Stimulated activated CD4-positive, alpha-beta T cell treated with anti-CD3 and anti-CD28 coated beads, Interleukin-2, amount 100 ng/mL, for 24 hours (primary cell): ENCODE data around the gene P2RX7.
A peak's percentile ranks its signal among the peaks of the same experiment; 100 is the strongest.
"Not testable (repeated sequence)": the region's sequence is repeated elsewhere in the genome, so short reads cannot be mapped to it uniquely, and the experiment has no call there.

Experiments
- DNase-seq, 2 donors: peaks; one replicate each; pipeline ENCODE4 v3.0.0-alpha.2; 2020

P2RX7 gene

DNA sequence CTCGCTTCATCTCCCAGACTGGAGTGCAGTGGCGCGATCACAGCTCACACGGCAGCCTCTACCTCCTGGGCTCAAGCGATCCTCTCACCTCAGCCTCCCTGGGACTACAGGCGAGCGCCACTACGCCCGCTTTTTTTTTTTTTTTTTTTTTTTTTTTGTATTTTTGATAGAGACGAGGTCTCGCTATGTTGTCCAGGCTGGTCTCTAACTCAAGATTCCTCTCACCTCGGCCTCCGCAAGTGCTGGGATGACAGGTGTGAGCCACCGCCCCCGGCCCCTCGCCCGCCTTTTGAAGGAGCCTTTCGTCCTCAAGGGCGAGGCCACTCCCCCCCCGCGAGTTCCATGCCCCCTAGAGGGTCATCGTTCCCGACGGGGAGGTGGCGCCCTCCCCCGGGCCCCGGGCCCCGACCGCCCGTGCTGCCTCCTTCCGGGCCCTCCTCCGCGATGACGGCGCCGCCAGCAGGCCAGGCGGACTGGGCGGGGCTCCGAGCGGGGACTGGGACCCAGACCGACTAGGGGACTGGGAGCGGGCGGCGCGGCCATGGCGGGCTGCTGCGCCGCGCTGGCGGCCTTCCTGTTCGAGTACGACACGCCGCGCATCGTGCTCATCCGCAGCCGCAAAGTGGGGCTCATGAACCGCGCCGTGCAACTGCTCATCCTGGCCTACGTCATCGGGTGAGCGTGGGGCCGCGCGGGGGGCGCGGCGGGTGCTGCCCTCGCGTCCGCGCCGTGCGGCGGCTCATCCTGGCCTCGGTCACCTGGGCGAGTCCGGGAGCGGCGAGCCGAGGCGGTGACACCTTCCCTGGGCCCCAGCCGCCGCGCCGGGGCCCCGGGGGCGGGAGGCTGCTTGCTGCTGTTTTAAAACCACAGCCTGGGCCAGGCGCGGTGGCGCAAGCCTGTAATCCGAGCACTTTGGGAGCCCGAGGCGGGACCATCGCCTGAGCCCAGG lies 77.2 kb downstream of the P2RX7 start, which contains the start of gene P2RX4:
Gene P2RX4, plus strand, starts transcription at position 506 of the 949 bp plus-strand sequence. Its CDS starts 36 bp downstream, at position 542.
- peak; percentile 80 to 92 for DNase-seq

DNA sequence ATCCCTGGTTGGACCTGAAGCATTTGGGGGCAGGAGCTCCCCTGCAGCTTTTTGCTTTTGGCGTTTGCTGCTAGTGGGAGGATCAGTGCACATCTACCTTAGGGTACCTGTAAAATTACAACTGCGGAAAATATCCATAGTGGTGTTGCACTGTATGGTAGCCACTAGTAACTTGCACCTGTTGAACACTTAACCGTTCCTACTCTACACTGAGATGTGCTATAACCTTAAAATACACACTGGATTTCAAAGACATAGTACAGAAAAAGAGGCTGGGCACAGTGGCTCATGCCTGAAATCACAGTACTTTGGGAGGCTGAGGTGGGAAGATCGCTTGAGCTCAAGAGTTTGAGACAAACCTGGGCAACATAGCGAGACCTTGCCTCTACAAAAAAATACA lies 80.2 kb downstream of the P2RX7 start:
- no peak for DNase-seq

DNA sequence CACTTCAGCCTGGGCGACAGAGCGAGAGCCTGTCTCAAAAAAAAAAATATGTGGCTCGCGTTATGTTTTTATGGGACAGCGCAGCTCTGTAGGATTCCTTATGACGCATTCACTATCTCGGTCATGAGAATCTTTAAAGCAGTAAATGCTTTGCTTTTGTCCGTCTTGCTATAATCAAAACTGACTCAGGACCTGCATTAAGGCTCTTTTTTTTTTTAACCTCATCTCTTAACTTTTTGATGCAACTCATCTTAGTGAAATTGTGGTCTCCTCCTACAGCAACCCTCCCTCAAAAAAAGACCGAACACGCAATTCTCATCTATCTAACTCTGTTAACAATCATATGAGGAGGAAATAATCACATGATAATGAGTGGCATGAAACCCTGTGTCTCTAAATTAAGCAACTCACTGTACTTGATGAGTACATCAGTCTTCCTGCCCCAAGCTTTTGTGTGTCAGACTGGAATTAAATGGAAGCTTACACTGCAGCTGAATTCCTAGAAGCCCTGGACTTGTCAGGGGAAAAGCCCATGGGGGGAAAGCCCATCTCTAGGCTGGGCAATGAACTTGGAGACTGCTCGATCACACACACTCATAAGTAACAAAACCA lies 81.6 kb downstream of the P2RX7 start:
- DNase-seq: peak in 1 of 2 donors; percentile 37

DNA sequence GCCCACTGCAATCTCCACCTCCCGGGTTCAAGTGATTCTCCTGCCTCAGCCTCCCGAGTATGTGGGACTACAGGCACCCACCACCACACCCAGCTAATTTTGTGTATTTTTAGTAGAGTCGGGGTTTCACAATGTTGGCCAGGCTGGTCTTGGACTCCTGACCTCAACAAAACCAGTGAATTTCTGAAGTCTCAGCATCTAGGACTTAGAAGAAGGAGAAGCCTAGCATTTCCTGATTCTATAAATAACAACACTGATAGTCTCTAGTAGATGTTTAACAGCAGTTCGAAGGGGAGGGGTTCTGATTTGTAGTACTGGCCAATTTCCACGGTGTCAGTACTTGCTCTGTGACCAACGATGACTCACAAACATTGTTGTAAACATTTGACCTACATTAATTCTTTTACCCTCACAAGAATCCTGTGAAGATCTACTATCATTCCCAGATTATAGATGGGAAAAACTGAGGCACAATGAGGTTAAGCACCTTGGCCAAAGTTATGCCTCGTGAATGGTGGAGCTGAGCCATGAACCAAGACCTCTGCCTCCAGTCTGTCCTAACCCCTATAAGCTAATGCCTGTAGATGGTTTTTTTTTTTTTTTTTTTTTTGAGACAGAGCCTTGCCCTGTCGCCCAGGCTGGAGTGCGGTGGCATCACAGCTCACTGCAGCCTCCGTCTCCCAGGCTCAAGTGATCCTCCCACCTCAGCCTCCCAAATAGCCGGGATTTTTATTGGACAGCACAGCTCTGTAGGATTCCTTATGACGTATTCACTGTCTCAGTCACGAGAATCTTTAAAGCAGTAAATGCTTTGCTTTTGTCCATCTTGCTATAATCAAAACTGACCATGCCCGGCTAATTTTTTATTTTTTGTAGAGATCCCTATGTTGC lies 82.4 kb downstream of the P2RX7 start:
- DNase-seq: no peak

DNA sequence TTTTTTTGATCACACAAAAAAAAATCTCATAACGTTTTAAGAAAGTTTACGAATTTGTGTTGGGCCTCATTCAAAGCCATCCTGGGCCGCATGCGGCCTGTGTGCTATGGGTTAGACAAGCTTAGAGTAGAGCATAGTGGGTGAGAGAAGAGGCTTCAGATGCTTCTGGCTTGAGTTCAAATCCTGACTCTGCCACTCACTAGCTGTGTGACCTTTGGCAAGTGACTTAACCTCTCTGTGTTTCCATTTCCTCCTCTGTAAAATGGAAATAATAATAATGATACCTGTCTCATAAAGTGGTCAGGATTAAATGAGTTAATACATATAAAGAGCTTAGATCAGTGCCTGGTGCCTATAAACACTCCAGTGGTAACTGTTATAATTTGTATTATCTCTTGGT lies 83.4 kb downstream of the P2RX7 start:
- no peak for DNase-seq

DNA sequence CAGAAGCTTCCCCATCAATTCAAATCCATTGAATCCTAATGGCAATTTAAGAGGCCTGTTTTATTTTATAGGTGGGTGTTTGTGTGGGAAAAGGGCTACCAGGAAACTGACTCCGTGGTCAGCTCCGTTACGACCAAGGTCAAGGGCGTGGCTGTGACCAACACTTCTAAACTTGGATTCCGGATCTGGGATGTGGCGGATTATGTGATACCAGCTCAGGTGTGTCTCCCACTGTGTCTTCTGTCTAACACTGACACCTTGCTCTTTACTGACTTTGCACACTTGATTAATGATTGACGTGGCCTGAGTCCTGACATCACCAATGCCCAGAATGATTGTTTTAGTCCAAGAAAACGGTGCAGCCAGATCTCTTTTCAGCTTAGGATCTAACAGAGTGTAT lies 84.4 kb downstream of the P2RX7 start:
- DNase-seq: no peak

DNA sequence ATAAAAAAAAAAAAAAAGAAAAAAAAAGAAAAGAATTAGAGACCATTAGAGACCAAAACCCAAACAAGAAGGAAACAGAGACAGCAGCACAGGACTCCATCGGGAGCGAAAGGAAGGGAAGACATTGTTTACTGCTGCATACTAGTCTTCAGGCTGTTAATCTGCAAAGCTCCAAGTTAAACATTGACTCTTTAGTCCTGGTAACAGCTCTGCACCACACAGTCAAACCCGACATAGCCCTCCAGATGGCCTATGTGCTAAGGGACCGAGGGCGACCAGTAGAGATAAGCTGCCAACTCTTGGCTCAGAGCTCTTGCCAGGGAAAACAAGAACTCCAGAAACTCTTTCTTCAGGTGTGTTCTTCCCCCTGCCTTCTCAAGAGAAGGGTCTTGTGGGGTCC lies 85.1 kb downstream of the P2RX7 start:
- DNase-seq: no peak

DNA sequence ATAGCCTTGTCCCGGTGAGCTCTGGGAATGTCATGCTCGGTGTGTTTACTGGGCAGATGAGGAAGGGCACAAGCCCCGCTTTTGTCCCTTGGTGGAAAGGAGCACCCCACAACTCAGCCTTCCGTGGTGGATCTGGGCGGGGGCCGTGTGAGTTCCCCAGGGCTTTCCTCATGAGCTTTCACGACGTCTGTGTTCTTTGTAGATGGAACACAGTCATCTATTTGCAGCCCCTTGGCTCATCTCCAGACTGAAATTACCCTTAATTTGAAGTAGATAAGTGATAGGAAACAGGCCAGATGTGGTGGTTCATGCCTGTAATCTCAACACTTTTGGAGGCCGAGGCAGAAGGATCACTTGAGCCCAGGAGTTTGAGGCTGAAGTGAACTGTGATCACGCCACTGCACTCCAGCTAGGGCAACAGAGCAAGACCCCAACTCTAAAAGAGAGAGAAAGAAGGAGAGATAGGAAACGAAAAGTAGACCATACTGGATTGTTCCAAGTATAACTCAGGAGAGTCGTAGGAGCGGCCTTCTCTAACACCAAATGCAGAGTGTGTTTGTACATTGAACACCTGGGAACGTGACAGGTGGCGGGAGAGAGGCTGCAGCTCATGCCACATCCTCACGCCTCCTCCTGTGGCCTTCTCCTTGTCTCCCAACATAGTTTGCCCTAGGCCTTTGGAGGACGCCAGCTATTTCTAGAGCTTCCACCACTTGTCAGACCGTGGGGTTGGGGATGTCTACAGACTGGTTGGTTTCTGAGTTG lies 86.1 kb downstream of the P2RX7 start:
- no peak for DNase-seq

DNA sequence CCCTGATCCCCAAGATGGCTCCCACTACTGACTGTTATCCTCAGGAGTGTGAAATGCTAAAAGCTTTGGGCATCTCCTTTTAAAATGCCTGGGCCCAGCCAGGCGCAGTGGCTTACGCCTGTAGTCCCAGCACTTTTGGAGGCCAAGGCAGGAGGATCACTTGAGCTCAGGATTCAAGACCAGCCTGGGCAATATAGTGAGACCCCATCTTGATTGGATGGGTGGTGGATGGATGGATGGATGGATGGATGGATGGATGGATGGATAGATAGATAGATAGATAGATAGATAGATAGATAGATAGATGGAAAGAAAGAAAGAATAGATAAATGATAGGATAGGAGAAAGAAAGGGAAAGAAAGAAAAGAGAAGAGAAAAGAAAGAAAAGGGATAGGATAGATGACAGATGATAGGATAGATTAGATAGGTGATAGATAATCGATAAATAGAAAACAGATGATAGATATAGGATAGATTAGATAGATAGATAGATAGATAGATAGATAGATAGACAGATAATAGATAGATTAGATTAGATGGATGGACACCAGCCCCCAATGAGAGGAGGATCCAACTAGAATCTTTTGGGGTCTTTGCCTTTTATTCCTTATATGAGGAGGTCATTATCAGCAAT lies 86.8 kb downstream of the P2RX7 start:
- no peak for DNase-seq

DNA sequence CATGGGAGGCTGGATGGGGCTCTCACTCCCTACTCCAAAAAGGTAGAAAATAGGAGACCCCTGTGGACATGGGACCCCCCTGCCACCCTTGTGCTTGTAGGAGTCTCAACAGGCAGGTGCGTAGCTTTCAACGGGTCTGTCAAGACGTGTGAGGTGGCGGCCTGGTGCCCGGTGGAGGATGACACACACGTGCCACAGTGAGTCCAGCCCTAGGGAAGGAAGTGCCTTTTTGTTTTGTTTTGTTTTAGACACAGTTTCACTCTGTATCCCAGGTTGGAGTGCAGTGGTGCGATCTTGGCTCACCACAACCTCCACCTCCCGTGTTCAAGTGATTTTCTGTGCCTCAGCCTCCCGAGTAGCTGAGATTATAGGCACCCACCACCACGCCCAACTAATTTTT lies 90.2 kb downstream of the P2RX7 start:
- no peak for DNase-seq

DNA sequence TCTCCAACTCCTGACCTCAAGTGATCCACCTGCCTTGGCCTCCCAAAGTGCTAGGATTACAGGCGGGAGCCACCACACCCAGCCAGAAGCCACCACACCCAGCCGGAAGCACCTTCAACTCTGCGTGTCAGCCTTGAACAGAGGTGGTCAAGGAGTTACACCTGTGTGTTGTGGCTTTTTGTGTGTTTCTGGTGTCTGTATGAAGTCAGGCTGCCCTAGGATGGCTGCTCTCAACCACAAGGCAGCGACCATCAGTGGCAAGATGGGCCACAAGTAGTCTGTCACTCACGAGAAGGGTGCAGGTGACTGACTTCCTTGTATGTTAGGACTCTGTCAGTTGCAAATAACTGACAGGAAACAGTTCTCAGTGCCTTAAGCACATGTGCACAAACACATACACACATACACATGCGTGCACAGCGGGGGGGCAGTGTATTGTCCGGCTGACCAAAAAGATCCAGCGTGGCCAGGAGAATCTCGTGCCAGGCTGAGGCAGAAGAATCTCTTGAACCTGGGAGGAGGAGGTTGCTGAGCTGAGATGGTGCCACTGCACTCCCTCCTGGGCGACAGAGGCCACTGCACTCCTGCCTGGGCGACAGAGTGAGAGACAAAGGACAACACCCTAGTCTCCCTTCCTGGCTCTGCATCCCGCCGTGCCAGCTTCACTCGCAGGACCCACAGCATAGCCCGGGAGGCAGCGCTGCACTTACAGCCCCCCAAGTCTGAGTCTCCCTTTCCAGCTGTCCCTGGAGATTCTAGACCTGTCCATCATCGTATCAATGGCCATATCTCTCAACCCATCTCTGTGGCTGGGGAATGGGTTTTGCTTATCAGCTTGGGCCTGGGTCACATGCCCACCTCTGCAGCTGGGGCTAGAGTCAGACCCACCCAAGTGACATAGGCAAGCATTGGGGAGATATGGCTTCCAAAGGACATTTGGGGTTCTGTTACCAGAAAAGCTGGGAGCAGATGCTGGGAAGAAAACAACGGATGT lies 90.9 kb downstream of the P2RX7 start:
- DNase-seq: peak; percentile 44 to 49

DNA sequence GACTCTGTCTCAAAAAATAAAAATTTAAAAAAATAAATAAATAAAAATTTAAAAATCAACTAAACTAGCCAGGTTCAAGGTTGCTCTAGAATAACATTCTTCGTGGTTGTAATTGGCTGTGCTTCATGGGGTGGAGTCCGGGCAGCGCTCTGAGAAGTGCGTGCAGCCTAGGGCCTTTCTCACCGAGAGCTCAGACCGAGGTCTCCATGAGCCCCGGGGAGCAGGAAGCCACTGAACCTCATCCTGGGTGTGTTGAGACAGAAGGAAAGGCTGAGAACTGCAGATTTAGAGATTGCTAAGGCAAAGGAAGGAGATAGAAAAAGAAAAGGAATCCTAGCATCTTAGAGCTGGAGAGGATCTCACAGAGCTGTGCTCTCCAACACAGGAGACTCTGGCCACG lies 91.9 kb downstream of the P2RX7 start:
- DNase-seq: peak; percentile 34 to 38

DNA sequence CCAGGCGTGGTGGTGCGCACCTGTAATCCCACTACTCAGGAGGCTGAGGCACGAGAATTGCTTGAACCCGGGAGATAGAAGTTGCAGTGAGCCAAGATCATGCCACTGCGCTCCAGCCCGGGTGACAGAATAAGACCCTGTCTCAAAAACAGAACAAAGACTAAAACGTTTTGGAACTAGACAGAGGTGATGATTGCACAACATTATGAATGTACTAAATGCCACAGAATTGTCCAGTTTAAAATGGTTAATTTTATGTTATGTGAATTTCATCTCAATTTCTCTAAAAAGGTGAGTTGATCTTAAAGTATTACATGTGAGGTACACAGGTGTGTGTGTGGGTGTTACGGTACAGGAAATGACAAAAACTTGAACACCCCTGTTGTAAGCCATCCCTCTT lies 93.7 kb downstream of the P2RX7 start:
- no peak for DNase-seq

DNA sequence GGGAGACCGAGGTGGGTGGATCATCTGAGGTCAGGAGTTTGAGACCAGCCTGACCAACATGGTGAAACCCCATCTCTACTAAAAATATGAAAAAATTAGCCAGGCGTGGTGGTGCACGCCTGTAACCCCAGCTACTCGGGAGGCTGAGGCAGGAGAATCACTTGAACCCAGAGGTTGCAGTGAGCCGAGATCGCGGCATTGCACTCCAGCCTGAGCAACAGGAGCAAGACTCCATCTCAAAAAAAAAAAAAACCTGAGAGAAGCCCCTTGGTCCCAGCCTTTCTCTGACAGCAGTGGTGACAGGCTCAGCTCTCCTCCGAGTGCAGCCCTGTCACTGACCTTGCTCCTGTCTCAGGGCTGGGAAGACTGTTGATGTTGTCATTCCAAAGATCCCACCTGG lies 94.2 kb downstream of the P2RX7 start:
- not testable (repeated sequence) for DNase-seq

DNA sequence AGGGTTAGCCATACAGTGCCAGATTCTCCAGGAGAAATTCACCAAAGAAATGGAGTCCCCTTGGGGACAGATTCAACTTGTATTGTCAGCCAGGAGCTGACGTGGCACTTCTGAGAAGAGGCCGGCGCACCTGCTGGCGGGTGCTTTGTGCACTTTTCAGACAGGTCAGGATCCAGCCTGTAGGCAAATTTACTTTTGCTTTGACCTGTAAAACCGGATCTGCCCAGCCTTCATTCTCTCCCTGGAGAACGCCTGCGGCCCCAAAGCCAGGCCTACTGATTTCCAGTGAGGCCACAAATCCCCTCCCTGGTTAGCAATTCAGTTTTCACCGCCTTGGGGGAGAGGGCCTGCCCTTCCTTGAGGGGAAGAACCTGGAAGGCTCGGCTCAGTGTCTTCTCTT lies 94.6 kb downstream of the P2RX7 start:
- DNase-seq: no peak

DNA sequence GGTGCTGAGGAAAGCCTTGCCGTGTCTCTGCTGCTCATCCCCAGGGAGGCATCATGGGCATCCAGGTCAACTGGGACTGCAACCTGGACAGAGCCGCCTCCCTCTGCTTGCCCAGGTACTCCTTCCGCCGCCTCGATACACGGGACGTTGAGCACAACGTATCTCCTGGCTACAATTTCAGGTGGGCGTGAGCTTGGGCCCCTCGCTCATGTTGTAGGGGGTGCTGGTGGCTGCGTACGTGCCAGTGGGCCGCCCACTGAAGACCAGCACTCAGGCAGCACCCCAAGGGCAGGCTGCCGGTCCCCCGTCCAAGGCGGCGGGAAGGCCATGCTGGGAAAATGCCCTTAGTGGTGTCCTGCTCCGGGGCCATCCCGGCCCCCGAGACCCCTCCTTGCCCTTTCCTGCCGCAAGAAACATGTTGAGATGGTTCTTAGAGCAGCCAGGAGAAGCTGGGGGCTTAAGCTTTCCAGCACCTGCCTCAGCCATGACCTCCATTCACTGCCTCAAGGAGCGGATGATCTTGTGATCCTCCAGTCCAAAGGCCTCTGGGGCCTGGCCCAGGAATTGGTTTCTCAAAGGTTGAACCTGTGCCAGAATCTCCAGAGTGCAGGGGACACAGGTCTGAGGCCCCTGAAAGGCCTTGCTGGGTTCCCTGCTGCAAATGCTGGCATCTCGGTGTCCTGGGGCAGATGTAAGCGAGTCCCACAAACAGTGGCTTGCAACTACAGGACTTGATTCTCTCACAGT lies 96.4 kb downstream of the P2RX7 start:
- DNase-seq: no peak

DNA sequence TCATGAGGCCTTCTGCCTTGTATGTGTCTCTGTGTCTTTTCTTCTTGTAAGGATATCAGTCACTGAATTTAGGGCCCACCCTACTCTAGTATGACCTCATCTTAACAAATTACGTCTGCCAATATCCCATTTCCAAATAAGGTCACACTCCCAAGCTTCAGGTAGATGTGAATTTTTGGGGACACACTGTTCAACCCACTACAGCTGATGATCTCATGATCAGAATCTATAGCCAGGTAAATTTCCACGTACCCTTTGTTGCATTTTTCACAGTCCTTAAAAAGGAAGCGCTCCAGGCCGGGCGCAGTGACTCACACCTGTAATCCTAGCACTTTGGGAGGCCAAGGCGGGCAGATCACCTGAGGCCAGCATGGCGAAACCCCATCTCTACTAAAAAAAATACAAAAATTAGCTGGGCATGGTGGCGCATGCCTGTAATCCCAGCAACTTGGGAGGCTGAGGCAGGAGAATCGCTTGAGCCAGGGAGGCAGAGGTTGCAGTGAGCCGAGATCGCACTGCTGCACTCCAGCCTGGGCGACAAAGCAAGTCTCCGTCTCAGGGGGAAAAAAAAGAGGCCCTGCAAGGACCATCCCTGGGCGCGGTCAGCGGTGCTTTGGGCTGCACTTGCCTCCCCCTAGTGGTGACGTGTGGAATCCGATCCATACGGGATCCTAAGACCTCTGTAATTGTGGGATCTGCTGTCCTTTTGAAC lies 97.3 kb downstream of the P2RX7 start:
- peak; percentile 71 to 72 for DNase-seq

DNA sequence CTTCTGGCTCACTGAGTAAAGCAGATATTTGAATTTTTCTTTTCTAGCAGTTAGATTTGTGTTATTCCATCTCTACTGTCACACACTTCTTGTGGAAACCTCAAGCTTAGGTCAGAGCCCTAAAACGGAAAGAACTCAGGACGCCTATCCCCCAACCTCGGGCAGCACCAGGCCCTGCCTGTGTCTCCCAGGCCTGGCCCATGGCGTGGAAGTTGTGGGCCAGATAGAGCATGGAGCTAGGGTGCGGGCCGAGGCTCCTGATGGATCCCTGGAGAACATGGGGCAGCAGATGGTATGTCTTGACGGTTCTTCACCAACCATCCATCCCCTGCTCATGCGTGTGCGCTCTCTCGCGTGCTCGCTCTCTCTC lies 97.8 kb downstream of the P2RX7 start:
- DNase-seq: no peak

DNA sequence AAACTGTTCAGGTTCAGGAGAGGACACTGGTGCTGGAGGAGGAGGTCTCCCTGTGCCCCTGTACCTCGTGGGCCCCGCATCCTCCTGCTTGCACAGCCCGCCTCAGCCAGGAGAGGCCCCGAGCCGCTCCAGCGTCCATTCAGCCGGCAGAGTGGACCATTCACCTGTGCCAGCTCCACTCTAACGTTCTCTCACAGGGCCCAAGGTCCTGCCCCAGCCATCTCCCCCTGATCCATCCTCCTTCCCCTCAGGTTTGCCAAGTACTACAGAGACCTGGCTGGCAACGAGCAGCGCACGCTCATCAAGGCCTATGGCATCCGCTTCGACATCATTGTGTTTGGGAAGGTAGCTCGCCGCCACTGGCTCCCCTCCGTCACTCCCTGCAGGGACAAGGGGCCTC lies 99.5 kb downstream of the P2RX7 start:
- DNase-seq: no peak
